HepG2 (cell line): Measurements from ENCODE around the gene PPP4C. TPM values are rescaled to one million over a fixed set of nuclear protein-coding genes. Genes with fewer than 3 reads are reported as not detected.

Source experiments
- ELF1 ChIP-seq: sonication (generic); formaldehyde crosslinking; IDR thresholded peaks from 2 replicates; pipeline ENCODE4 v1.4.0; 2020; ENCODE audit warnings: missing genetic modification reagents
- ETV5 ChIP-seq: IDR thresholded peaks from 2 replicates; pipeline ENCODE4 v1.6.1; 2018; ENCODE audit warnings: missing biosample characterization, missing genetic modification reagents, inconsistent platforms, borderline replicate concordance
- FOSL2 ChIP-seq: sonication (generic); formaldehyde crosslinking; IDR thresholded peaks from 2 replicates; pipeline ENCODE4 v1.4.0; 2020; ENCODE audit warnings: missing genetic modification reagents
- HHEX ChIP-seq: IDR thresholded peaks from 2 replicates; pipeline ENCODE4 v1.6.1; 2016; ENCODE audit warnings: control low read depth
- NKX3-1 ChIP-seq: sonication (generic); formaldehyde crosslinking; IDR thresholded peaks from 2 replicates; pipeline ENCODE4 v1.5.0; 2020; ENCODE audit warnings: missing genetic modification reagents
- POGZ ChIP-seq: sonication (generic); formaldehyde crosslinking; IDR thresholded peaks from 2 replicates; pipeline ENCODE4 v1.4.0; 2020; ENCODE audit warnings: mild to moderate bottlenecking, missing genetic modification reagents
- POLR2AphosphoS2 ChIP-seq: IDR thresholded peaks from 2 replicates; pipeline ENCODE4 v1.6.1; 2011; ENCODE audit warnings: low read depth, low read length, improper control_type of control experiment
- RAD51 ChIP-seq: fragments of 450-650 bp; IDR thresholded peaks from 2 replicates; pipeline ENCODE4 v1.6.1; 2016; ENCODE audit warnings: borderline replicate concordance
- RARA ChIP-seq: IDR thresholded peaks from 2 replicates; pipeline ENCODE4 v1.6.1; 2016; ENCODE audit warnings: missing genetic modification reagents, missing compliant biosample characterization
- RFX5 ChIP-seq: IDR thresholded peaks from 2 replicates; pipeline ENCODE4 v1.6.1; 2011; ENCODE audit warnings: low read depth, low read length, improper control_type of control experiment
- SAP130 ChIP-seq: IDR thresholded peaks from 2 replicates; pipeline ENCODE4 v1.6.1; 2016; ENCODE audit warnings: low read depth
- SATB2 ChIP-seq: sonication (generic); formaldehyde crosslinking; IDR thresholded peaks from 2 replicates; pipeline ENCODE4 v1.5.0; 2020; ENCODE audit warnings: missing genetic modification reagents
- TOE1 ChIP-seq: sonication (generic); formaldehyde crosslinking; IDR thresholded peaks from 2 replicates; pipeline ENCODE4 v1.4.0; 2020; ENCODE audit warnings: mild to moderate bottlenecking, missing genetic modification reagents
- XRCC5 ChIP-seq: fragments of 200-400 bp; formaldehyde crosslinking; optimal IDR thresholded peaks from 2 replicates; pipeline ENCODE3; 2017; ENCODE audit warnings: mild to moderate bottlenecking, low read length
- ZC3H13 ChIP-seq: sonication (generic); formaldehyde crosslinking; IDR thresholded peaks from 2 replicates; pipeline ENCODE4 v1.8.1; 2023; ENCODE audit warnings: mild to moderate bottlenecking, missing genetic modification reagents, moderate library complexity
- ZNF292 ChIP-seq: sonication (generic); formaldehyde crosslinking; IDR thresholded peaks from 2 replicates; pipeline ENCODE4 v1.8.1; 2022; ENCODE audit warnings: mild to moderate bottlenecking, low read depth, missing genetic modification reagents, borderline replicate concordance
- ZNF350 ChIP-seq: sonication (generic); formaldehyde crosslinking; IDR thresholded peaks from 2 replicates; pipeline ENCODE4 v1.4.0; 2020; ENCODE audit warnings: mild to moderate bottlenecking, low read depth, missing genetic modification reagents, borderline replicate concordance
- ZNF430 ChIP-seq: sonication (generic); formaldehyde crosslinking; IDR thresholded peaks from 2 replicates; pipeline ENCODE4 v1.9.0; 2021; ENCODE audit warnings: mild to moderate bottlenecking, missing genetic modification reagents
- ZNF746 ChIP-seq: sonication (generic); formaldehyde crosslinking; IDR thresholded peaks from 2 replicates; pipeline ENCODE4 v1.8.0; 2022; ENCODE audit warnings: mild to moderate bottlenecking, missing genetic modification reagents
- polyA plus RNA-seq, 8 experiments: library from polyadenylated mRNA; depleted of rRNA in 3 of 8; stranded (reverse) in 7 of 8; unstranded in 1 of 8; fragments of >200 nt; fragmentation: Illumina TruSeq in 4 of 8; extraction: Trizol in 4 of 8; gene quantifications; 2 replicates each; pipeline versions ENCODE4 v1.2.1 to v1.2.3, GENCODE V29; 2011 to 2016; ENCODE audit warnings: low read depth in 4 of 8, missing spikeins in 1 of 8, mixed read lengths in 1 of 8; ENCODE audit not compliant: insufficient read depth in 1 of 8
- total RNA-seq, 5 experiments: library from RNA; depleted of rRNA; stranded (reverse); fragments of >200 nt; fragmentation: Illumina TruSeq; extraction: Trizol; gene quantifications; 2 replicates each; pipeline ENCODE4 v1.2.3, GENCODE V29; 2016; ENCODE audit warnings: low read depth in 1 of 5
- TF ChIP-seq, protein P1 (sequence below): sonication (generic); formaldehyde crosslinking; IDR thresholded peaks from 2 replicates; pipeline ENCODE4 v1.8.1; 2022; ENCODE audit warnings: mild to moderate bottlenecking, missing genetic modification reagents
- TF ChIP-seq, protein P2 (sequence below), 2 experiments: sonication (generic) in 1 of 2; formaldehyde crosslinking in 1 of 2; IDR thresholded peaks; 2 replicates each; pipeline versions ENCODE4 v1.6.1 to v1.9.0; 2014 to 2022; ENCODE audit warnings: antibody characterized with exemption in 1 of 2, borderline replicate concordance in 1 of 2, inconsistent platforms in 1 of 2, low read depth in 1 of 2, missing genetic modification reagents in 1 of 2
- TF ChIP-seq, protein P3 (sequence below): sonication (generic); formaldehyde crosslinking; IDR thresholded peaks from 2 replicates; pipeline ENCODE4 v1.5.0; 2020; ENCODE audit warnings: mild to moderate bottlenecking, missing genetic modification reagents

The PPP4C gene
- total and polyA plus RNA-seq, 2 of the 13 experiments (the other 11 are each of a cell fraction or from before 2014, with no cell fraction given) = 176 to 220 TPM

GRCh38 chr16:30065102-30065942 is 10.5 kb upstream of the PPP4C start, which contains the start of gene ALDOA (continued):
- TF ChIP-seq, protein P1, sequence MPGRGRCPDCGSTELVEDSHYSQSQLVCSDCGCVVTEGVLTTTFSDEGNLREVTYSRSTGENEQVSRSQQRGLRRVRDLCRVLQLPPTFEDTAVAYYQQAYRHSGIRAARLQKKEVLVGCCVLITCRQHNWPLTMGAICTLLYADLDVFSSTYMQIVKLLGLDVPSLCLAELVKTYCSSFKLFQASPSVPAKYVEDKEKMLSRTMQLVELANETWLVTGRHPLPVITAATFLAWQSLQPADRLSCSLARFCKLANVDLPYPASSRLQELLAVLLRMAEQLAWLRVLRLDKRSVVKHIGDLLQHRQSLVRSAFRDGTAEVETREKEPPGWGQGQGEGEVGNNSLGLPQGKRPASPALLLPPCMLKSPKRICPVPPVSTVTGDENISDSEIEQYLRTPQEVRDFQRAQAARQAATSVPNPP (CRISPR knock-in tag) = no peak
- TF ChIP-seq ZNF350 (peak; percentile 99), POLR2AphosphoS2 (peak; percentile 91; the same call in 1 of the 2 replicates), POGZ (CRISPR knock-in tag) (peak; percentile 94), RARA (CRISPR knock-in tag) (peak; percentile 73), XRCC5 (peak; percentile 91), ZNF292 (CRISPR knock-in tag) (peak; percentile 47; the same call in 1 of the 2 replicates), RFX5 (peak; percentile 57), ZNF746 (CRISPR knock-in tag) (peak; percentile 98), TOE1 (CRISPR knock-in tag) (peak; percentile 74; the same call in 1 of the 2 replicates), SATB2 (CRISPR knock-in tag) (0 out of 2 replicates have a peak, but pooled peaks have one; percentile 20), ZNF430 (CRISPR knock-in tag) (peak; percentile 98), NKX3-1 (peak; percentile 89), SAP130 (peak; percentile 96), ELF1 (CRISPR knock-in tag) (peak; percentile 93), FOSL2 (CRISPR knock-in tag) (peak; percentile 93), HHEX (CRISPR knock-in tag) (0 out of 2 replicates have a peak, but pooled peaks have one; percentile 23), RAD51 (no peak), ZC3H13 (CRISPR knock-in tag) (no peak; the same call in 1 of the 2 replicates), ETV5 (CRISPR knock-in tag) (peak; percentile 97)
- TF ChIP-seq, protein P2, sequence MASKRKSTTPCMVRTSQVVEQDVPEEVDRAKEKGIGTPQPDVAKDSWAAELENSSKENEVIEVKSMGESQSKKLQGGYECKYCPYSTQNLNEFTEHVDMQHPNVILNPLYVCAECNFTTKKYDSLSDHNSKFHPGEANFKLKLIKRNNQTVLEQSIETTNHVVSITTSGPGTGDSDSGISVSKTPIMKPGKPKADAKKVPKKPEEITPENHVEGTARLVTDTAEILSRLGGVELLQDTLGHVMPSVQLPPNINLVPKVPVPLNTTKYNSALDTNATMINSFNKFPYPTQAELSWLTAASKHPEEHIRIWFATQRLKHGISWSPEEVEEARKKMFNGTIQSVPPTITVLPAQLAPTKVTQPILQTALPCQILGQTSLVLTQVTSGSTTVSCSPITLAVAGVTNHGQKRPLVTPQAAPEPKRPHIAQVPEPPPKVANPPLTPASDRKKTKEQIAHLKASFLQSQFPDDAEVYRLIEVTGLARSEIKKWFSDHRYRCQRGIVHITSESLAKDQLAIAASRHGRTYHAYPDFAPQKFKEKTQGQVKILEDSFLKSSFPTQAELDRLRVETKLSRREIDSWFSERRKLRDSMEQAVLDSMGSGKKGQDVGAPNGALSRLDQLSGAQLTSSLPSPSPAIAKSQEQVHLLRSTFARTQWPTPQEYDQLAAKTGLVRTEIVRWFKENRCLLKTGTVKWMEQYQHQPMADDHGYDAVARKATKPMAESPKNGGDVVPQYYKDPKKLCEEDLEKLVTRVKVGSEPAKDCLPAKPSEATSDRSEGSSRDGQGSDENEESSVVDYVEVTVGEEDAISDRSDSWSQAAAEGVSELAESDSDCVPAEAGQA (IDR thresholded peaks at IDR 0.05; ENCODE audit: low read depth) = peak; percentile 64
- TF ChIP-seq, protein P2 (CRISPR knock-in tag; IDR thresholded peaks at IDR 0.05; ENCODE audit: borderline replicate concordance) = peak; percentile 92
- TF ChIP-seq, protein P3, sequence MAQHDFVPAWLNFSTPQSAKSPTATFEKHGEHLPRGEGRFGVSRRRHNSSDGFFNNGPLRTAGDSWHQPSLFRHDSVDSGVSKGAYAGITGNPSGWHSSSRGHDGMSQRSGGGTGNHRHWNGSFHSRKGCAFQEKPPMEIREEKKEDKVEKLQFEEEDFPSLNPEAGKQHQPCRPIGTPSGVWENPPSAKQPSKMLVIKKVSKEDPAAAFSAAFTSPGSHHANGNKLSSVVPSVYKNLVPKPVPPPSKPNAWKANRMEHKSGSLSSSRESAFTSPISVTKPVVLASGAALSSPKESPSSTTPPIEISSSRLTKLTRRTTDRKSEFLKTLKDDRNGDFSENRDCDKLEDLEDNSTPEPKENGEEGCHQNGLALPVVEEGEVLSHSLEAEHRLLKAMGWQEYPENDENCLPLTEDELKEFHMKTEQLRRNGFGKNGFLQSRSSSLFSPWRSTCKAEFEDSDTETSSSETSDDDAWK (CRISPR knock-in tag) = no peak
